Muscle of leg (tissue), 11 donors: ENCODE measurements around the gene GNA12. TPM values are rescaled to one million over a fixed set of nuclear protein-coding genes. Genes with fewer than 3 reads are reported as not detected.

Source experiments
- DNase-seq: peaks from one replicate; pipeline ENCODE4 v3.0.0; 2013
- H3K27ac ChIP-seq: one replicate; pipeline ENCODE4 v1.5.1; 2013; ENCODE audit warnings: mild to moderate bottlenecking, low read length, control low read depth
- H3K27me3 ChIP-seq: one replicate; pipeline ENCODE4 v1.6.1; 2013; ENCODE audit warnings: low read length; ENCODE audit not compliant: control insufficient read depth, insufficient read depth
- H3K36me3 ChIP-seq: one replicate; pipeline ENCODE4 v1.6.1; 2013; ENCODE audit warnings: low read length; ENCODE audit not compliant: control insufficient read depth, insufficient read depth
- H3K4me1 ChIP-seq: one replicate; pipeline ENCODE4 v1.6.1; 2013; ENCODE audit warnings: low read length; ENCODE audit not compliant: control insufficient read depth, insufficient read depth
- H3K4me3 ChIP-seq: one replicate; pipeline ENCODE4 v1.5.1; 2013; ENCODE audit warnings: low read length, control low read depth
- H3K9me3 ChIP-seq: replicated peaks from 2 replicates; pipeline ENCODE4 v1.6.1; 2013; ENCODE audit warnings: low read depth, low read length; ENCODE audit not compliant: control insufficient read depth
- whole genome bisulfite sequencing: methylation state at CpG from one replicate; pipeline ENCODE4 v1.1.5; 2013; ENCODE audit warnings: missing lambda C conversion rate; ENCODE audit not compliant: insufficient coverage; 5-methylcytosine and 5-hydroxymethylcytosine counted together
- polyA plus RNA-seq, 8 donors: library from polyadenylated mRNA; unstranded; fragments of 120-200 nt; gene quantifications; one replicate each; pipeline versions ENCODE4 v1.2.1 to v1.2.3, GENCODE V29; 2013; ENCODE audit warnings: inconsistent platforms in 1 of 8, low replicate concordance in 1 of 8; ENCODE audit not compliant: insufficient read length in 8 of 8, insufficient read depth in 1 of 8
- total RNA-seq: library from RNA; stranded (reverse); fragments of 120-200 nt; gene quantifications from one replicate; pipeline ENCODE4 v1.2.4, GENCODE V29; 2013

The GNA12 gene
- total and polyA plus RNA-seq, 9 donors, result 6.6 to 40.4 (median 31.6) TPM

DNA sequence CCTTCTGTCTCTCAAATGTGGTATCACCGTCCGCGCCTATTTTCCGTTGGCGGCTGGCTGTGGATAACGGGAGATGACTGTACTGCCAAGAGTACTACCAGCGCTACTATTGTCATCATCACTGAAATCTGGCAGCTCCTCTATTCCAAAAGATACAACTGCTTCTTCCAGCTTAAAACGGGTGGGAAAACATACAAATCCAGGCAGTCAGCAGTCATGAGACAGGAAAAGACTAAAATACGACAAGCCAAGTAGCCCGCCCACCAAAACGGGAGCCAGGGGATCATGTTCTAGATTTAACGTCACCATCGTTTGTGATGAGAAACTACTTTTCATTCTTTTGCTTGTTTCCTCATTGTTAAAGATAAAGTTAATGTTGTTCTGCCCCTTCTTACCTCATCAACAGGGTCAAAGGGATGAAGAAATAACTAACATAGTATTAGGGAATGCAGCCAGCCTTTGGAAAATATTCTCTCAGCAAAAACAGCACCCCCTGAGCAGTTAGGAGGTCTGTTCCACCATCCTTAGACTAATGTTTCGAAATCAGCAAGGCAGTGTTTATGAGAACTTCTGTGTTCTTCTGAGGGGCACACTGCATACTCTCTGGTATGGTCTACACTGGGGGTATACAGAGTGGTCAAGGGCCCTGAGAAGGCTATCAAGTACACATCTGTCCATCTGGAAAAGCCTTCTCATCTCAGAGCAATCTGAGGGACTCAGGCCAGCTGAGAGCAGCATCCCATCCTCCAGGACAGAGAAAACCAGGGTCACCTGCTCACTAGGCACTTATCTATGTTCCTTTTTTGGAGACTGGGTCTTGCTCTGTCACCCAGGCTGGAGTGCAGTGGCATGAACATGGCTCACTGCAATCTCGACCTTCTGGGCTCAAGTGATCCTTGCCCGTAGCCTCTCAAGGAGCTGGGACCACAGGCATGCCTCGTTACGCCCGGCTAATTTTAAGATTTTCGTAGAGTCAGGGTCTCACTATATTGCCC is 47.5 kb downstream of the GNA12 start:
- Histone ChIP-seq H3K36me3 (peaks cover 30% of the 10 kb centered on the region), H3K4me1 (peaks cover 22% of the 10 kb centered on the region), H3K27me3 (no peaks in the 10 kb centered on the region), H3K9me3 (no peaks in the 10 kb centered on the region), H3K27ac (peak overlapping the region; percentile 85), H3K4me3 (no peak overlapping the region)
- WGBS, result 55% methylated on average over 14 of the region's 20 CpGs
- peak; percentile 93 for DNase-seq

DNA sequence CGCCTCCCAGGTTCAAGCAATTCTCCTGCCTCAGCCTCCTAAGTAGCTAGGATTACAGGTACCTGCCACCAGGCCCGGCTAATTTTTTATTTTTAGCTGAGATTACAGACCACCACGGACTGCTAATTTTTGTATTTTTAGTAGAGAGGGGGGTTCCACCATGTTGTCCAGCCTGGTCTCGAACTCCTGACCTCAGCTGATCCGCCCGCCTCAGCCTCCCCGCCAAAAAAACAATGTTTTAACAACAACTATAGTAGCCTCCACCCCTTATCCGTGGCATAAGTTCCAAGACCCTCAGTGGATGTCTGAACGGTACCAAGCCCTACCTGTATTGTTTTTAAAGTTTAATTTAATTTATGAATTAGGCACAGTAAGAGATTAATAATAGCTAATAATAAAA is 48.2 kb downstream of the GNA12 start:
- WGBS, result no CpG with 5 or more reads among the region's 9 CpGs
- Histone ChIP-seq H3K27ac (peak overlapping the region; percentile 85), H3K36me3 (peaks cover 32% of the 10 kb centered on the region), H3K27me3 (no peaks in the 10 kb centered on the region), H3K4me1 (peaks cover 17% of the 10 kb centered on the region), H3K4me3 (no peak overlapping the region), H3K9me3 (no peaks in the 10 kb centered on the region)
- no peak for DNase-seq

DNA sequence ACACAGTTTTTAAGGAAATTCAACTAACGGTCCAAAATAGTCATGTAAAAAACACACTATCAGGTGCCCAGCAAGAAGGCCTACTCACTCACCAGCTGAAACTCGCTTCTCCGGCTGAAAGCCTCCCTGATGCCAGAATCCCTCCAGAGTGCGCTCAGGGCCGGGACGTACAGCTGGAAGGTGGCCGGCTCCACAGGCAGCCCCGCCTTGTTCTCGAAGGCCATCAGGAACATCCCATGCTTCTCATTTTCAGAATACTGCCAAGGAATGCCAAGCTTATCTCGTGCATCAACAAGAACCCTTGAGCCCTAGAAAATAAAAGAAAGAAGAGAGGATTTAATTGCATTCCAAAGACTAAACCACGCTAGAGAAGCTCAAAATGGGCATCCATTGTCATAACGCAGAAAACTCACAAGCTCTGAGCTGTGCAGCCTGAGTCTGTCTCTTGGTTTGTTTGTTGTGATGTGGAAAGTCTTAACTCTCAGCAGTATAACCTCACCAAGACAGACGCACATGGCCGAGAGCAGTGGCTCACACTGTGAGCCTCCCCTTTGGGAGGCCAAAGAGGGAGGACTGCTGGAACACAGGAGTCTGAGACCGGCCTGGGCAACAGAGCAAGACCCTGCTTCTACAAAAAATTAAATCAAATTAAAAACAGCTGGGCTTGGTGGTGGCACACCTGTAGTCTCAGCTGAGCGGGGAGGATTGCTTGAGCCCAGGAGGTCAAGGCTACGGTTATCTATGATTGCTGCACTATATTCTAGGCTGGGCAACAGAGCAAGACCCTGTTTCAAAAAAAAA is 49.1 kb downstream of the GNA12 start:
- Histone ChIP-seq H3K36me3 (peaks cover 39% of the 10 kb centered on the region), H3K27ac (no peak overlapping the region), H3K27me3 (no peaks in the 10 kb centered on the region), H3K4me1 (peaks cover 11% of the 10 kb centered on the region), H3K9me3 (no peaks in the 10 kb centered on the region), H3K4me3 (no peak overlapping the region)
- DNase-seq, result no peak
- 85% methylated on average over 8 of the region's 17 CpGs for WGBS

DNA sequence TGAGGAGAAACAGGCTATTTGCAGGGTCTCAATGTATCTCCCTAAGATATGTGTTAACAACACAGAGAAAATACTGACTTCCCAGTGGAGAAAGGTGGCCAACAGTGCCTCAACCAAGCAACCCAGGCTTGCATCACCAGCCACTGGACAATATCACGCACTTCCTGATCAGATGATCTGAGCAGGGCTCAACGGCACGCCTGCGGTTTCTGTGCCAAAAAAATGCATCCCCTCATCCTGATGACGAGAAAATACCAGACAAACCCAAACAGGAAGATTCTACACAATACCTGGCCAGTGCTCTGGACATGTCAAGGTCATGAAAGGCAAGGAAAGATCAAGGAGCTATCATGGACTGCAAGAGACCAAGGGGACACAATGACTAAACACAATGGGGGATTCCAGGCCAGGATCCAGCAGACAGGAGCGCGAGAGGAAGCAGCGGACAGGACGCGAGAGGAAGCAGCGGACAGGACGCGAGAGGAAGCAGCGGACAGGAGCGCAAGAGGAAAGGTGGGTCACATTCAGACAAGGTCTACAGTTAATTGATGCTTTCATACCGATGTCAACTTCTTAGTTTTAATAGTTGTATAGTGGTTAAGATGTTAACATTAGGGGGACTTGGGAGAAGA is 51.1 kb downstream of the GNA12 start:
- Histone ChIP-seq H3K36me3 (peaks cover 50% of the 10 kb centered on the region), H3K27me3 (no peaks in the 10 kb centered on the region), H3K4me3 (no peak overlapping the region), H3K9me3 (no peaks in the 10 kb centered on the region), H3K4me1 (peaks cover 11% of the 10 kb centered on the region), H3K27ac (no peak overlapping the region)
- 86% methylated on average over 12 of the region's 16 CpGs for WGBS
- DNase-seq, result no peak

DNA sequence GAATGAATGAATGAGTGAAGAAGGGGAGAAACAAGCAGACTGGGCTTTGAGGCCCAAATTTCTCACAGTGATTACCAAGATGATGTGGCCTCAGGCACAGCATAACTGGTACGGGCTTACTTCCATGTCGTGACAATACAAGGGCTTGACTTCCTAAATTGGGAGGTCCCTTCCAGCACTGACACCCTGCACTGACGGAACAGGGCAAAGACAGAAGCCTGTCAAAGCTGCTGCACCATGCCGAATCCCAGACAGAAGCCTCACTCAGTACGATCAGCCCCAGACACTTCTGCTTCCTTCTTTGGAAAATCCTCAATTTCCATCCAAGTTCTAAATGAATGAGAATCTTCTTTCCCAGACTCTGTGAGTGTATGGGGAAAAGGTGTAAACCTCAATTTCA is 51.9 kb downstream of the GNA12 start:
- WGBS, result 95% methylated on average over 3 of the region's 5 CpGs
- H3K9me3 ChIP-seq, result no peaks in the 10 kb centered on the region
- H3K27me3 ChIP-seq, result no peaks in the 10 kb centered on the region
- H3K4me1 ChIP-seq, result peaks cover 11% of the 10 kb centered on the region
- DNase-seq, result no peak
- H3K36me3 ChIP-seq, result peaks cover 56% of the 10 kb centered on the region
- H3K27ac ChIP-seq, result no peak overlapping the region
- H3K4me3 ChIP-seq, result no peak overlapping the region

DNA sequence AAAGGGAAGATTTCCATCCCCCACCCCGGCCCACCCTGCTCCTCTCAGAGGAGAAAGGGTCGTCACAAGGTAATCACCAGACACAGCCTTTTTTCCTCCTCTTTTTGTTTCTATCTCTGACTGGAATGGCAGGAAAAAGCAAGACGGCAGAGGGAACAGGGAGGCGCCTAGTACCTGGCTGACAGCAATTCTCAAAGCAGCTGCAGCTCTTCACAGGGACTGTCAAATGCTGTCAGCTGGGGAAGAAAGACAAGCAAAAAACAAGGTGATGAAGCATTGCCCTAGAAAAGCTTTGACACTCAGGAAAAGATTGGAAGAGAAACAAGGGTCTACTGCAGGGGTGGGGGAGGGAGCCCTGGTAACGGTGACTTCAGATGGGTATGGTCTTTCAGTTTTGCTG is 52.7 kb downstream of the GNA12 start:
- Histone ChIP-seq H3K36me3 (peaks cover 62% of the 10 kb centered on the region), H3K27me3 (no peaks in the 10 kb centered on the region), H3K27ac (no peak overlapping the region), H3K4me3 (no peak overlapping the region), H3K9me3 (no peaks in the 10 kb centered on the region), H3K4me1 (peaks cover 2% of the 10 kb centered on the region)
- DNase-seq, result no peak
- WGBS, result 100% methylated on average over 1 of the region's 5 CpGs

DNA sequence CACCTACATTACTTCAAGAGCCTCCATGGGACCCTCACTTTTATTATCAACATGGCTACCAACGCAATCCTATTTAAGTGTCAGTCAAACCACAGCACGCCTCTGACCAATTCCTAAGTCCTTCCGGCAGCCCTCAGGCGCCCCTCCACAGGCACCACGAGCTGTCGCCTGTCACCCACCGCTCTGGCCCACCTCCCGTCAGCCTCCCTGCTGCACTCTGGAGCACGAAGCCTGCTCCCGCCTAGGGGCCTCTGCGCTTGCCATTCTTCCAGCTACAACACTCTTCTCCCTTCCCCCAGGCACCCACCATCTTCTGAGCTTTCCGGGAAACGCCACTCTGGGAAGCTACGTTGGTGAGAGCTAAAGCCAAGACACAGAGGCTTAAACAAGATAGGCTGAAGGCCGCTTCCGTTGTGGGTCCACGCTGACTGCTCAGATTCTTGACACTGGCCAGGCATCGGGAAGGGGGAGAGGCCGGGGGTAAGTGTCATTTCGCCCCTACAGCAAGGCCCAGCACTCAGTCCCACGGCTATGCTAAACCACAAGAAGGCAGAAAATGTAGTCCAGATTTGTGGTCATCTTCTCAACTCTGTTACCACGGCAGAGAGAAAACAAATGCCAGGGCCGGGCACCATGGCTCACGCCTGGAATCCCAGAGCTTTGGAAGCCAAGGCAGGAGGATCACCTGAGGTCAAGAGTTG is 56.7 kb downstream of the GNA12 start:
- Histone ChIP-seq H3K9me3 (no peaks in the 10 kb centered on the region), H3K4me3 (no peak overlapping the region), H3K4me1 (no peaks in the 10 kb centered on the region), H3K27me3 (no peaks in the 10 kb centered on the region), H3K36me3 (peaks cover 44% of the 10 kb centered on the region), H3K27ac (no peak overlapping the region)
- WGBS, result 89% methylated on average over 22 of the region's 24 CpGs
- no peak for DNase-seq

DNA sequence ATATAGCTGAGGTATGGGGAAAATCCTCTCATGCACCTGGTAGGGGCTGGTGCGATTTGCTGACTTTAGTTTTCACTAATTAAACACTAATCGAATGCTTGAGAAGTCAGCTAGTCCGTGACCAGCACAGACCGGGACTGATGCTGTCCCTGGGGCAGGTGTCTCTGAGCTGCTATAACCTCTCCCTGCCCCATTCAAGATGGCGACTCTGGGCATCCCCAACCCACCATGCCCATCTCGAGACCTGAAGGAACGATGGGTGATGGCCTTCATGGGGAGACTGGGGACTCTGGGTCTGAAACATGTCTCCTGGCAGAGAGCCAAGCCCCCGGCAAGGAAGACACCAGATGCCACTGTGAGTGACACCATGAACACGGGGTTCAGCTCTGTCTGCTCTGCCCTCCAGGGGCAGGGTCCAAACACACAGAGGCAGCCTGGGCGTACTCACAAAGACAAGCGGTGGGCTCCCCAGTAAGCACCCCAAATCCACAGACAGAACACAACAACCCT is 57.4 kb downstream of the GNA12 start:
- Histone ChIP-seq H3K4me1 (no peaks in the 10 kb centered on the region), H3K36me3 (peaks cover 37% of the 10 kb centered on the region), H3K27me3 (no peaks in the 10 kb centered on the region), H3K9me3 (no peaks in the 10 kb centered on the region), H3K27ac (no peak overlapping the region), H3K4me3 (no peak overlapping the region)
- no peak for DNase-seq
- 88% methylated on average over 4 of the region's 11 CpGs for WGBS

DNA sequence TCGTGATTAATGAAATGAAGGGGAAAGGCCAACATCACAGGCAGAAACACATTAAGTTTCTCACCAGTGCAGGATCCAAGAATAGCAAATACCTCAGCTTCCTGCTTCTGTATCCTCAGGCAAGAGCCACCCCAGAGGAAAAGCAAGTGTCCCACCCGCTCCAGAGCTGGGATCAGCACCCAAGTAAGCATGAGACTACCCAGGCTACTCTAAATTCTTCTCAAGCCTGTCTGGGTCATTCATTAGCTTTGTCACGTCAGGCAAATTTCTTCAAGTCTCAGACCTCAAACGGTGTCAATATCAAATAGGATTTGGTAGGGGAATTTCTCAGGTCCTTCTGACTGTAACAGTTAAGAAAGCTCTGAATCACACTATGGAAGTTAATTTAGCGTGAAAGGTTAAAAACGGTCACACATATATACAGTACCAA is 59.0 kb downstream of the GNA12 start:
- WGBS, result 40% methylated on average over 1 of the region's 6 CpGs
- H3K27me3 ChIP-seq, result no peaks in the 10 kb centered on the region
- H3K27ac ChIP-seq, result peak overlapping the region; percentile 44
- no peaks in the 10 kb centered on the region for H3K4me1 ChIP-seq
- H3K9me3 ChIP-seq, result no peaks in the 10 kb centered on the region
- DNase-seq, result peak; percentile 36
- peaks cover 29% of the 10 kb centered on the region for H3K36me3 ChIP-seq
- H3K4me3 ChIP-seq, result no peak overlapping the region
